Adrenal gland (tissue), 5 donors: ENCODE measurements around the gene TRAPPC10.
"Not testable (repeated sequence)": the region's sequence is repeated elsewhere in the genome, so short reads cannot be mapped to it uniquely, and the experiment has no call there.

ENCODE experiments used
- CTCF ChIP-seq, 6 experiments: fragments of 450-650 bp in 4 of 6; fragments of 200-600 bp in 2 of 6; sonication (generic) in 1 of 6; IDR thresholded peaks; 1 replicate in 5 of 6; 2 replicates in 1 of 6; pipeline versions ENCODE4 v1.5.1 to v1.8.0; 2016 to 2021; ENCODE audit warnings: antibody characterized with exemption in 6 of 6, mild to moderate bottlenecking in 2 of 6, moderate library complexity in 1 of 6
- POLR2A ChIP-seq, 2 donors: fragments of 450-650 bp; IDR thresholded peaks; one replicate each; pipeline ENCODE4 v1.6.1; 2017; ENCODE audit warnings: antibody characterized with exemption in 2 of 2, mild to moderate bottlenecking in 2 of 2, moderate library complexity in 1 of 2
- donor health status: DM: no; HTN: no; CAD: no.

GRCh38 chr21:44122131-44122530, 110.0 kb downstream of the TRAPPC10 start:
- TF ChIP-seq POLR2A, CTCF (IDR thresholded peaks at IDR 0.05): not testable (repeated sequence)
